ENCODE data around the gene PHLDA3. TPM values are rescaled to one million over a fixed set of nuclear protein-coding genes. Genes with fewer than 3 reads are reported as not detected.

The PHLDA3 gene
- total RNA-seq, 1 donor from 2014 or later: 18.5 TPM

DNA sequence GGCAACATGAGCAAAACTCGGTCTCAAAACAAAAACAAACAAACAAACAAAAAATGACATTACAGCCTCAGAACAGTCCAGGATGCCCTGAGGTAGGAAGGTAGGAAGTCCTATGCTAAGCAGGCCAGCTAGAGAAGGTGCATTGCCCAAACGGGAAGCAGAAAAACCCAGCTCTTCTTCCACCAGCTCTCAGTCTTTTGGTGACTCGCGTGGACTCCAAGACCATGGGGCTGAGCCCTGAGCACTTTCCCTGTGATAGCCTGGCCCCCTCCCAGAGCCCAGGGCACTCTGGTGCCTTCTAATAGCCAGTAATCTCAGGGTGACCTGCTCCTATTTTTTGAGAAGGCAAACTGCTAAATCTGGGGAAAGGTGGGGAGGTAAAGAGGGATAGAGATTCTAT, 16.1 kb downstream of the PHLDA3 start:
- TF ChIP-seq, protein P1, sequence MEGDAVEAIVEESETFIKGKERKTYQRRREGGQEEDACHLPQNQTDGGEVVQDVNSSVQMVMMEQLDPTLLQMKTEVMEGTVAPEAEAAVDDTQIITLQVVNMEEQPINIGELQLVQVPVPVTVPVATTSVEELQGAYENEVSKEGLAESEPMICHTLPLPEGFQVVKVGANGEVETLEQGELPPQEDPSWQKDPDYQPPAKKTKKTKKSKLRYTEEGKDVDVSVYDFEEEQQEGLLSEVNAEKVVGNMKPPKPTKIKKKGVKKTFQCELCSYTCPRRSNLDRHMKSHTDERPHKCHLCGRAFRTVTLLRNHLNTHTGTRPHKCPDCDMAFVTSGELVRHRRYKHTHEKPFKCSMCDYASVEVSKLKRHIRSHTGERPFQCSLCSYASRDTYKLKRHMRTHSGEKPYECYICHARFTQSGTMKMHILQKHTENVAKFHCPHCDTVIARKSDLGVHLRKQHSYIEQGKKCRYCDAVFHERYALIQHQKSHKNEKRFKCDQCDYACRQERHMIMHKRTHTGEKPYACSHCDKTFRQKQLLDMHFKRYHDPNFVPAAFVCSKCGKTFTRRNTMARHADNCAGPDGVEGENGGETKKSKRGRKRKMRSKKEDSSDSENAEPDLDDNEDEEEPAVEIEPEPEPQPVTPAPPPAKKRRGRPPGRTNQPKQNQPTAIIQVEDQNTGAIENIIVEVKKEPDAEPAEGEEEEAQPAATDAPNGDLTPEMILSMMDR (IDR thresholded peaks at IDR 0.05; ENCODE audit: partially characterized antibody, unreplicated experiment): no peak
- peaks cover 15% of the 10 kb centered on the region for H3K4me1 Mint-ChIP-seq (ENCODE audit: low read depth, unreplicated experiment)
- no peaks in the 10 kb centered on the region for H3K27me3 Mint-ChIP-seq (ENCODE audit: unreplicated experiment)
- no peaks in the 10 kb centered on the region for H3K36me3 Mint-ChIP-seq (ENCODE audit: unreplicated experiment)
- no peak overlapping the region for H3K27ac Mint-ChIP-seq (ENCODE audit: unreplicated experiment)
- peaks cover 2% of the 10 kb centered on the region for H3K9me3 Mint-ChIP-seq (ENCODE audit: unreplicated experiment)
- no peak for DNase-seq
- H3K4me3 Mint-ChIP-seq (ENCODE audit: unreplicated experiment): no peak overlapping the region

DNA sequence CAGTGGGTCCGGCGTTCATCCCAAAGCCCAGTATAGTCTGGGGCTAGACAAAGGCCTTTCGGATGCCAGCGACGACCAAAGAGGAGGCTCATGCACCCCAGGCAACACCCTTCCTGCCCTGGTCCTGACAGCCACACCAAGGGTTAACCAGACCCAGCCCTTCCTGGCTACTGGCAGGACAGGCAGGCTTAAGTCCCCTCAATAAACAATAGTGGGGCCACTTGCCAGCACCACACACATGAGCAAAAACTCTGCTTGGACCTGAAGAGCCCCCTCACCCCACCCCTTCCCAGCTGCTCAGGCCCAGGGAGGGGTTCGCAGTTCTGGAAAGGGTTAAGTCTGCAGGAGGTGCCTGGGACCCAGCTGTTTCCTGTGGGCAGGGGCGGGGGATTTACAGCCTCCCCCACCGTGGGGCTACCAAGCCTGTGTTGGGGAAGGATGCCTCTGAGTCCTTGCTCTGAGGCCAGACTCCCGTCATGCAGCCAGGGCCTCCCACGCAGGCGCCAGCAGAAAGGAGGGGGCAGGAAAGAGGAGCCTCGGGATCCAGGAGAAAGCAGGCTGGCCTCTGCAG, 18.2 kb downstream of the PHLDA3 start:
- H3K9me3 Mint-ChIP-seq (ENCODE audit: unreplicated experiment): peaks cover 3% of the 10 kb centered on the region
- H3K36me3 Mint-ChIP-seq (ENCODE audit: unreplicated experiment): no peaks in the 10 kb centered on the region
- TF ChIP-seq, protein P1 (IDR thresholded peaks at IDR 0.05; ENCODE audit: partially characterized antibody, unreplicated experiment): no peak
- peak; percentile 68 for DNase-seq
- H3K4me3 Mint-ChIP-seq (ENCODE audit: unreplicated experiment): no peak overlapping the region
- no peak overlapping the region for H3K27ac Mint-ChIP-seq (ENCODE audit: unreplicated experiment)
- H3K27me3 Mint-ChIP-seq (ENCODE audit: unreplicated experiment): no peaks in the 10 kb centered on the region
- peaks cover 15% of the 10 kb centered on the region for H3K4me1 Mint-ChIP-seq (ENCODE audit: low read depth, unreplicated experiment)

DNA sequence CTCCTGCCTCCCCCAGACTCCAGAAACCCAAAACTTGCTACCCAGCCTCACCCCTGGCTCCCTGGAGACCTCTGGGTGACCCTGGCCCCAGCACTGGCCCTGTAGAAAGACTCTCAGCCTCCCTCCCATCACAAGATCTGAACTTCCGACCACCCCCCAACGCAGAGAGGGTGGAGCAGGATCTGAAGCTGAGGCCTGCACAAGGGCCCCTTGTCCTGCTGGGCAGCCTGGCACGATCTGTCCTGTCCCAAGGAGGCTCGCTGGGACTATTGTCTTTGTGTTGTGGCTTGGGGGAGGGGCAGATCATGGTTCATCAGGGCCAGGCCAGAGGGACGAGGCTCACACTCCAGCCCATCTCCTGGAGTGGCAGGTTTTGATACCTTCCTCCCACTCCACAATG, 20.0 kb downstream of the PHLDA3 start:
- Mint-ChIP-seq H3K9me3 (ENCODE audit: unreplicated experiment) (peaks cover 3% of the 10 kb centered on the region), H3K36me3 (ENCODE audit: unreplicated experiment) (no peaks in the 10 kb centered on the region), H3K4me3 (ENCODE audit: unreplicated experiment) (no peak overlapping the region), H3K27ac (ENCODE audit: unreplicated experiment) (no peak overlapping the region), H3K4me1 (ENCODE audit: low read depth, unreplicated experiment) (peaks cover 8% of the 10 kb centered on the region), H3K27me3 (ENCODE audit: unreplicated experiment) (no peaks in the 10 kb centered on the region)
- TF ChIP-seq, protein P1 (IDR thresholded peaks at IDR 0.05; ENCODE audit: partially characterized antibody, unreplicated experiment): no peak
- DNase-seq: no peak

DNA sequence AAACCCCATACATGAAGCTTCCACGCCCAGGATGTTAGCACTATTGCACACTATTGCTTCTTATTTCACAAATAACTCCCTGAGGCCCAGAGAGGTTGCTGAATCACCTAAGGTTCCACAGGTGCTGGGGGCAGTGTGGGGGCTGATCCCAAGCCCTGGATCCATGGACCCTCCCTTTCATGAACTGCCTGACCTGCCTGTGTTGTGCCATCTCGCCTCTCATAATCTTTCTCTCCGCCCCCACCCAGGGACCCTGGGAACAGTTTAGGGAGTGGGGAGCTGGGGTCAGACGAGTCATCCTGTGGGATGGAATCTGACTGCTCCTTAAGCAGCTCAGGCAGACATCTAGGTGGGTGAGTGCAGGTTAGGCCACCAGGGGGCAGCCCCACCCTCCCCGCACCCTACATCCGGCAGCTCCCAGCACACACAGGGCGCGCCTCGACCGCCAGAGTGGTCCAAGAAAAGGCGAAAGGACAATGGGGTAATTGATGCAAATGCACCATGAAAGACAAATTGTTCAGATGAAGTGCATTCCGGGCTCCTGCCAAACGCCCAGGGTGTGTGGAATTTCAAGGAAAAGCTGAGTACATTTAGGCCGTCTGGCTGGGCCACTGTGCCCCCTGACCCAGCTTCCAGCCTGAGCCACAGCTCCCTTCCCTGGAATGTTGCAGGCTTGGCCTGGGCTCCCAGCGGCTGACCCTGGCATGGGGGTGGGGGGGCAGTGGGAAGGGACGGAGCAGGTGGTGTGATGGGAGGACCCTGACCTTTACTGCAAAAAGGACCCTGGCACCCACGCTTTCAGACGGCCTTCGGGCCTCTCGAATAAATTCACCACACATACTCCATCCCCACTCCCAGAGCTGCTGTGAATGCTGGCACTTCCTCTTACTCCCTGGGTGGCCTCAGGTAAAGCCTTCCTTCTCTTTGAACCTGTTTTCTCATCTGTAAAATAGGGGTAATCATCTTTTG, 20.8 kb downstream of the PHLDA3 start:
- H3K27ac Mint-ChIP-seq (ENCODE audit: unreplicated experiment): no peak overlapping the region
- DNase-seq: peak; percentile 84
- no peak overlapping the region for H3K4me3 Mint-ChIP-seq (ENCODE audit: unreplicated experiment)
- peaks cover 3% of the 10 kb centered on the region for H3K9me3 Mint-ChIP-seq (ENCODE audit: unreplicated experiment)
- no peaks in the 10 kb centered on the region for H3K27me3 Mint-ChIP-seq (ENCODE audit: unreplicated experiment)
- H3K36me3 Mint-ChIP-seq (ENCODE audit: unreplicated experiment): no peaks in the 10 kb centered on the region
- peaks cover 8% of the 10 kb centered on the region for H3K4me1 Mint-ChIP-seq (ENCODE audit: low read depth, unreplicated experiment)
- TF ChIP-seq, protein P1 (IDR thresholded peaks at IDR 0.05; ENCODE audit: partially characterized antibody, unreplicated experiment): peak; percentile 86

DNA sequence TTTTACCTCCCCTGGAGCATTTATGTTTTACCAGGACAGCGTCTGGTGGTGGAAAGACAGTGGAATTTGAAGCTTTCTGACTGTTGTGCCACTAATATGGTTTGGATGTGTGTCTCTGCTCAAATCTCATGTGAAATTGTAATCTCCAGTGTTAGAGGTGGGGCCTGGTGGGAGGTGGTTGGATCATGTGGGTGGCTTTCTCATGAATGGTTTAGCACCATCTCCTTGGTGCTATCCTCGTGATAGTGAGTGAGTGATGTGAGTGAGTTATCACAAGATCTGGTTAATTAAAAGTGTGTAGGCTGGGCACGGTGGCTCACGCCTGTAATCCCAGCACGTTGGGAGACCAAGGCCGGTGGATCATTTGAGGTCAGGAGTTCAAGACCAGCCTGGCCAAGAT, 23.7 kb downstream of the PHLDA3 start:
- peaks cover 7% of the 10 kb centered on the region for H3K9me3 Mint-ChIP-seq (ENCODE audit: unreplicated experiment)
- H3K36me3 Mint-ChIP-seq (ENCODE audit: unreplicated experiment): peaks cover 8% of the 10 kb centered on the region
- peaks cover 5% of the 10 kb centered on the region for H3K4me1 Mint-ChIP-seq (ENCODE audit: low read depth, unreplicated experiment)
- no peak overlapping the region for H3K4me3 Mint-ChIP-seq (ENCODE audit: unreplicated experiment)
- H3K27ac Mint-ChIP-seq (ENCODE audit: unreplicated experiment): no peak overlapping the region
- TF ChIP-seq, protein P1 (IDR thresholded peaks at IDR 0.05; ENCODE audit: partially characterized antibody, unreplicated experiment): no peak
- no peak for DNase-seq
- peaks cover 3% of the 10 kb centered on the region for H3K27me3 Mint-ChIP-seq (ENCODE audit: unreplicated experiment)

Data from glutamatergic neuron (in vitro differentiated cells).